Activated T-helper 2 cell treated with anti-CD3 and anti-CD28 coated beads, Interferon-gamma antibody, Interleukin-2, Interleukin-4, amounts not matched to agents 10 μg/mL and 5 μg/mL and 100 μg/mL, durations not matched to agents 14 hours and 24 hours and 36 hours (primary cell): ENCODE results near the gene SLC34A3. TPM values are rescaled to one million over a fixed set of nuclear protein-coding genes. Genes with fewer than 3 reads are reported as not detected.

Experiments
- DNase-seq: peaks from one replicate; pipeline ENCODE4 v3.0.0; 2021; ENCODE audit warnings: low spot score
- H3K27ac Mint-ChIP-seq: one replicate; pipeline ENCODE4 v1.8.0; 2021; ENCODE audit warnings: mixed read lengths
- H3K27me3 Mint-ChIP-seq: one replicate; pipeline ENCODE4 v1.8.0; 2021; ENCODE audit warnings: low read depth, mixed read lengths
- H3K36me3 Mint-ChIP-seq: one replicate; pipeline ENCODE4 v1.8.0; 2021; ENCODE audit warnings: low read depth, mixed read lengths
- H3K4me1 Mint-ChIP-seq: one replicate; pipeline ENCODE4 v1.8.0; 2021; ENCODE audit warnings: low read depth, mixed read lengths
- H3K4me3 Mint-ChIP-seq: one replicate; pipeline ENCODE4 v1.8.0; 2021; ENCODE audit warnings: low read depth, mild to moderate bottlenecking, moderate library complexity, mixed read lengths
- H3K9me3 Mint-ChIP-seq: one replicate; pipeline ENCODE4 v1.8.0; 2021; ENCODE audit warnings: mixed read lengths
- intact Hi-C: fragments of 100-400 bp; cut with micrococcal nuclease; formaldehyde crosslinking; loops from one replicate; pipeline ENCODE4 v1.15.1; 2023
- total RNA-seq: library from RNA; stranded (reverse); gene quantifications from 2 replicates; pipeline ENCODE4 v1.2.3, GENCODE V29; 2022

The SLC34A3 gene
- total RNA-seq, 1 donor from 2014 or later: not detected

DNA sequence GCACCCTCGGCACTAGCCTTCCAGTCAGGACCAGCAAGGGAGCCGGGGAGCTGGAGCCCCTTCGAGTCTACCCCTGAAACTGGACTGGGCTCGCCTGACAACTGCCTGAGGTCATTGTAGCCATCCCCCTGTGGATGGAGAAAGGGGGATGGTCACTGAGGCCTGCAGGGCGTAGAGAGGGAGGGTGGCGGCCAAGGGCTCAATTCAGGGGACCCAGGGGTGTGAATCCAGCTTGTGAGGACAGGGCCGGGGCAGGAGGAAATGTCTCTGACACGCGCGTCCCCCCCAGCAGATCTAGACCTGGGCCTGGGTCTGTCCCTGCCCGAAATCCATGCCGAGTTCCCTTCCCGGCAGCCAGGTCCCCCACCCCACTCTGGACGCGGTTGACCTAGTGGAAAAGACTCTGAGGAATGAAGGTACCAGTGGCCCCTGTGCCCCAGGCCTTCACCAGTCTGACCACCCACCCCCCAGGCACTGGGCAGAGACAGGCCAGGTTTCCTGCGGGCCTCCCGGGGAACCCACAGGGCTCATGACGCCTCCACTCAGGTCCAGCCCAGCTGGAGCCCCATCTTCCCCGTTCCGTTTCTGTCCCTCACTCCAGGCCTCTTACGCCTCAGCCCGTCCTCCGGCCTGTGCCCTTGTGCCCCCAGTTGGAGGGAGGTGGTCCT lies 805 bp downstream of the SLC34A3 start:
- H3K27ac Mint-ChIP-seq: no peak overlapping the region
- H3K36me3 Mint-ChIP-seq: no peaks in the 10 kb centered on the region
- intact Hi-C loops: no loop called here
- no peak overlapping the region for H3K4me3 Mint-ChIP-seq
- no peak for DNase-seq
- H3K9me3 Mint-ChIP-seq: no peaks in the 10 kb centered on the region
- peaks cover 3% of the 10 kb centered on the region for H3K27me3 Mint-ChIP-seq
- H3K4me1 Mint-ChIP-seq: peaks cover 2% of the 10 kb centered on the region

DNA sequence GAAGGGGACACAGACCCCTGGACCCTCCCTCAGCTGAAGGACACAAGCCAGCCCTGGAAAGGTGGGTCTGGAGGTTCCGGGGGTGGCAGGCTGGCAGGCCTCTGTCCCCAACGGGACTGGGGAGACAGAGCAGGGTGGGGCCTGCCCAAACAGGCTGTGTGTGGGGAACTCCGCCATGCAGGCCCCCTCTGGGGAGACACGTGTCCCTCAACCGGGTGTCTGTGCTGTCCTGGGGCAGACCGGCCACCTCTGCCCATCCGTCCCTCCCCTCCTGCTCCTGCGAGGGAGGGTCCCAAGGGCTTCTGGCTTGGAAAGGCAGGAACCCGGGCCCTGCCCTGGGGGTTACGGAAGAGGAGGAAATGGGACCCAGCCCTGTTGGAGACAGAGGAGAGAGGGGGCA lies 1.4 kb downstream of the SLC34A3 start:
- peaks cover 3% of the 10 kb centered on the region for H3K27me3 Mint-ChIP-seq
- no peaks in the 10 kb centered on the region for H3K36me3 Mint-ChIP-seq
- DNase-seq: no peak
- intact Hi-C loops: no loop called here
- no peaks in the 10 kb centered on the region for H3K9me3 Mint-ChIP-seq
- H3K27ac Mint-ChIP-seq: no peak overlapping the region
- no peak overlapping the region for H3K4me3 Mint-ChIP-seq
- H3K4me1 Mint-ChIP-seq: peaks cover 2% of the 10 kb centered on the region

DNA sequence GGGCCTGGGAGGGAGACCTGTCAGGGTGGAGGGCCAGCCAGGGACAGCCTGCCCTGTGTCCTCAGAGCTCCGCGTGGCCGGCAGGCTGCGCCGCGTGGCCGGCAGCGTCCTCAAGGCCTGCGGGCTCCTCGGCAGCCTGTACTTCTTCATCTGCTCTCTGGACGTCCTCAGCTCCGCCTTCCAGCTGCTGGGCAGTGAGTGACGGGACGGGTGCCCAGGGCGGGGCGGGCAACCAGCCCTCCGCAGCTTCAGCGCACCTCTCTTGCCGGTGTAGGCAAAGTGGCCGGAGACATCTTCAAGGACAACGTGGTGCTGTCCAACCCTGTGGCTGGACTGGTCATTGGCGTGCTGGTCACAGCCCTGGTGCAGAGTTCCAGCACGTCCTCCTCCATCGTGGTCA lies 1.8 kb downstream of the SLC34A3 start:
- intact Hi-C loops: no loop called here

DNA sequence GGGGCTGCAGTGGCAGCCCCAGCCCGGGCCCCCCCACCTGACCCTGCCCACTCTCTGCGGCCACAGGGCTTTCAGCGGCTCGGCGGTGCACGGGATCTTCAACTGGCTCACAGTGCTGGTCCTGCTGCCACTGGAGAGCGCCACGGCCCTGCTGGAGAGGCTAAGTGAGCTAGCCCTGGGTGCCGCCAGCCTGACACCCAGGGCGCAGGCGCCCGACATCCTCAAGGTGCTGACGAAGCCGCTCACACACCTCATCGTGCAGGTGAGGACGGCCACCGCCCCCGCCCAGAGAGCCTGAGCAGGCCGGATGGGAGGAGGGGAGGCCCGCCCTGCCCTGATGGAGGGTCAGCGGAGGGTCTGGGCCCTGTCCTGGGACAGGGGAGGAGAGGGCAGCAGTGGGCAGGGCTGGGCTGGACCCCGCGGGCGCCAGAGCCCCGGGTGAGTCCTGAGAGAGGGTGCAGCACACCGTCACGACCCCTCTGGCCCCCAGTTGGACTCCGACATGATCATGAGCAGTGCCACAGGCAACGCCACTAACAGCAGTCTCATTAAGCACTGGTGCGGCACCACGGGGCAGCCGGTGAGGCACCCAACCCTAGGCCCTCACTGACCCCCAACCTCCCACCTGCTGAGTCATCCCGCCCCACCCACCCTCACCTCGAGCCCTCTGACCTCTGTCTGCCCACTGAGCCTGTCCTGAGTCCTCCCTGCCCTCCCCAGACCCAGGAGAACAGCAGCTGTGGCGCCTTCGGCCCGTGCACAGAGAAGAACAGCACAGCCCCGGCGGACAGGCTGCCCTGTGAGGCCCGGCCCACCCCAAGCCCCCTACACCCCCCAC lies 2.7 kb downstream of the SLC34A3 start:
- Mint-ChIP-seq H3K27me3 (peaks cover 3% of the 10 kb centered on the region), H3K27ac (no peak overlapping the region), H3K4me1 (no peaks in the 10 kb centered on the region), H3K9me3 (no peaks in the 10 kb centered on the region), H3K36me3 (no peaks in the 10 kb centered on the region), H3K4me3 (no peak overlapping the region)
- intact Hi-C loops: no loop called here
- no peak for DNase-seq

More for the DNA sequence above, 1.8 kb downstream of the SLC34A3 start:
- Mint-ChIP-seq H3K27me3 (peaks cover 3% of the 10 kb centered on the region), H3K36me3 (no peaks in the 10 kb centered on the region), H3K4me3 (no peak overlapping the region), H3K27ac (no peak overlapping the region), H3K4me1 (peaks cover 2% of the 10 kb centered on the region), H3K9me3 (no peaks in the 10 kb centered on the region)
- DNase-seq: no peak

DNA sequence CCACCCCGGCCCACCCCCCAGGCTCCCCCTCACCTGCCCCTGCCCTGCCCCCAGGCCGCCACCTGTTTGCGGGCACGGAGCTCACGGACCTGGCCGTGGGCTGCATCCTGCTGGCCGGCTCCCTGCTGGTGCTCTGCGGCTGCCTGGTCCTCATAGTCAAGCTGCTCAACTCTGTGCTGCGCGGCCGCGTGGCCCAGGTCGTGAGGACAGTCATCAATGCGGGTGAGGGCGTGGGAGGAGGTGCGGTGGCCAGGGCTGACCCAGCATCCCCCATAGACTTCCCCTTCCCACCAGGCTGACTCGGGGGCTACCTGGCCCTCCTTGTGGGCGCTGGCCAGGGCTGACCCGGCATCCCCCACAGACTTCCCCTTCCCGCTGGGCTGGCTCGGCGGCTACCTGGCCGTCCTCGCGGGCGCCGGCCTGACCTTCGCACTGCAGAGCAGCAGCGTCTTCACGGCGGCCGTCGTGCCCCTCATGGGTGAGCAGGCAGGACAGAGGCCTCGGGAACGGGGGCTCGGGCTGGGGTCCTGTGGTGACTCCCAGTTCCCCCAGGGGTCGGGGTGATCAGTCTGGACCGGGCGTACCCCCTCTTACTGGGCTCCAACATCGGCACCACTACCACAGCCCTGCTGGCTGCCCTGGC lies 3.5 kb downstream of the SLC34A3 start:
- intact Hi-C loops: no loop called here
- Mint-ChIP-seq H3K27me3 (peaks cover 3% of the 10 kb centered on the region), H3K9me3 (no peaks in the 10 kb centered on the region), H3K27ac (no peak overlapping the region), H3K36me3 (no peaks in the 10 kb centered on the region), H3K4me3 (no peak overlapping the region), H3K4me1 (peaks cover 4% of the 10 kb centered on the region)
- DNase-seq: no peak

DNA sequence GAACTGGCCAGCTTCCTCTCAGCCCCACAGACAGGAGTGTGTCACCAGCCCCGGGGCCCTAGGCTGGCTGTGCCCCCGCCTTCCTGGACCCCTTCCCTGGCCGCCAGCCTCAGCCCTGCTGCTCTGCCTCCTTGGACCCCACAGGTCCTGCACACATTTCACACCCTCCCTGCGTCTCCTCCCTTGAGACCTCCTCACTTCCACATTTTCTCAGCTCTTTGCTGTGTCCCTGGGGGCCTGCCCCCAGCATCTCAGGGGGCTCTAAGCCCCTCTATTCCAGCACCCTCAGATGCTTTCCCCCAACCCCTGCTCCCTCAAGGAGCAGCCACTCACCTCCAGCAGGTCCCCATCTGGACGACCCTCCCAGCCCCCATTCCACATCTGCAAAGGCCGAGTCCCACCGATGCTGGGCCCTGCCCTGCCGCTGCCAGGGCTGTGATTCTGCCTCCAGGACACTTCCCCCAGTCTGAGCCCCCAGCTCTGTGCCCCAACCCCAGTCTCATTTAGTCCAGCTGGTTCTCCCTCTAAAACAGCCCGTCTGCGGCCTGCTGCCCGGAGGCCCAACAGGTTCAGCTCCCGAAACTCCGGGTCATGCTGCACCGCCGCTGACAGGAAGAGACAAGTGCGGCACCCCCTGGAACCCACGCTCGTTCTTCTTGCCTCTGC lies 4.2 kb downstream of the SLC34A3 start:
- intact Hi-C loops: loop anchor here (5.0 kb wide), 3 partner anchors 48 to 188 kb away; partner anchors contain the start of genes ANAPC2, MAN1B1, NPDC1 and SSNA1
- H3K27ac Mint-ChIP-seq: no peak overlapping the region
- peaks cover 3% of the 10 kb centered on the region for H3K27me3 Mint-ChIP-seq
- H3K4me3 Mint-ChIP-seq: no peak overlapping the region
- H3K36me3 Mint-ChIP-seq: no peaks in the 10 kb centered on the region
- no peak for DNase-seq
- H3K4me1 Mint-ChIP-seq: peaks cover 4% of the 10 kb centered on the region
- no peaks in the 10 kb centered on the region for H3K9me3 Mint-ChIP-seq

DNA sequence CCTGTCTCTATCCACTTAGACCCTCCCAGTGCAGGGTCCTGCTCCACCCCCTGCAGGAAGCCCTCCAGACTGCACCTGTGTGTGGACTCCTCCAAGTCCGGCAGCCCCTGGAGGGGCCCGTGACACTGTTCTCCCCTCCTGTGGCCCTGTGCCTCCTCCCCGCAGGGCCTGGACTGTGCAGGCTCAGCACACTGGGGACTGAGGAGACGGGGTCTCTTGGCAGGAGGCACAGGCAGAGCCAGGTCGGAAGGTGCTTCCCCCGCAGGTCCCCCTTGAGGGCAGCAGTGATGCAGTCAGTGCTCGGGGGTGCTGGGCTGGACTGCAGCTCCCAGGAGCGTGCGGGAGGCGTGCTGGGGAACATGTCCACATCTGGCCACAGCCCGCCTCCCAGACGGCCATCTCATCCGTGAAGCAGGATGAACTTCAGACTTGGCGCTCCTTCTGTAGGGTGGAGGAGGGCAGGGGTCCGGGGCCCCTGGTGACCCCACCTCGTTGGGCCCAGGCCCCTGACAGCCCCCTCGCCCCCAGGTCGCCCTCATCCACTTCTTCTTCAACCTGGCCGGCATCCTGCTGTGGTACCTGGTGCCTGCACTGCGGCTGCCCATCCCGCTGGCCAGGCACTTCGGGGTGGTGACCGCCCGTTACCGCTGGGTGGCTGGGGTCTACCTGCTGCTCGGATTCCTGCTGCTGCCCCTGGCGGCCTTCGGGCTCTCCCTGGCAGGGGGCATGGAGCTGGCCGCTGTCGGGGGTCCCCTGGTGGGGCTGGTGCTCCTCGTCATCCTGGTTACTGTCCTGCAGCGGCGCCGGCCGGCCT lies 4.9 kb downstream of the SLC34A3 start:
- Mint-ChIP-seq H3K4me1 (peaks cover 4% of the 10 kb centered on the region), H3K9me3 (no peaks in the 10 kb centered on the region), H3K4me3 (no peak overlapping the region), H3K36me3 (no peaks in the 10 kb centered on the region), H3K27ac (no peak overlapping the region), H3K27me3 (peaks cover 3% of the 10 kb centered on the region)
- DNase-seq: no peak
- intact Hi-C loops: loop anchor here (5.0 kb wide), 3 partner anchors 48 to 188 kb away; partner anchors contain the start of genes ANAPC2, MAN1B1, NPDC1 and SSNA1

DNA sequence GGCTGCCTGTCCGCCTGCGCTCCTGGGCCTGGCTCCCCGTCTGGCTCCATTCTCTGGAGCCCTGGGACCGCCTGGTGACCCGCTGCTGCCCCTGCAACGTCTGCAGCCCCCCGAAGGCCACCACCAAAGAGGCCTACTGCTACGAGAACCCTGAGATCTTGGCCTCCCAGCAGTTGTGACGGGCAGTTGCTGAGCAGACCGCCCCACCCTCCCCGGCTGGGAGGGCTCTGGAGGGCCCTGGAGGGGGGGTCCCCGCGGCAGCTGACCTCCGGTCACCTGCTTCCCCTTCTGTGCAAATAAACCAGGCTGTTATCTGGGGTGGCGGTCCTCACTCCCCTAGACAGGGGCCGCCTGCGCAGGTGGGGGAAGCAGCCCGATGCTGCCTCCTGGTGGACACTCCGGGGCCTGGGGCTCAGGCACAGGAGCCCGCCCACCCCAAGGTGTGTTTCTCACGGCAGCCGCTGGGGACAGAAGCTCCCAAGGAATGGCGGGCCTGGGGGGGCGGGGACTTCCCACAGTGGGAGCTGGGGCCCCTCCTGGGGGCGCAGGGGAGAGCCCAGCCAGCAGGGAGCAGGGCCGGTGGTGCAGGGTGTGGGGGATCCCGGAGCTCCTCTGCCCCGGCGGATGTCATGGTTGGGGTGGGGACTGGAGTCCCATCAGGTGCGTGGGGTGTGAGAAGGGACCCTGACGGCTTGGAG lies 5.7 kb downstream of the SLC34A3 start:
- H3K9me3 Mint-ChIP-seq: no peaks in the 10 kb centered on the region
- DNase-seq: peak; percentile 83
- no peak overlapping the region for H3K4me3 Mint-ChIP-seq
- intact Hi-C loops: loop anchor here (5.0 kb wide), 3 partner anchors 49 to 189 kb away; partner anchors contain the start of genes ANAPC2, MAN1B1, NPDC1 and SSNA1
- peaks cover 5% of the 10 kb centered on the region for H3K36me3 Mint-ChIP-seq
- no peak overlapping the region for H3K27ac Mint-ChIP-seq
- peaks cover 4% of the 10 kb centered on the region for H3K4me1 Mint-ChIP-seq
- peaks cover 3% of the 10 kb centered on the region for H3K27me3 Mint-ChIP-seq

DNA sequence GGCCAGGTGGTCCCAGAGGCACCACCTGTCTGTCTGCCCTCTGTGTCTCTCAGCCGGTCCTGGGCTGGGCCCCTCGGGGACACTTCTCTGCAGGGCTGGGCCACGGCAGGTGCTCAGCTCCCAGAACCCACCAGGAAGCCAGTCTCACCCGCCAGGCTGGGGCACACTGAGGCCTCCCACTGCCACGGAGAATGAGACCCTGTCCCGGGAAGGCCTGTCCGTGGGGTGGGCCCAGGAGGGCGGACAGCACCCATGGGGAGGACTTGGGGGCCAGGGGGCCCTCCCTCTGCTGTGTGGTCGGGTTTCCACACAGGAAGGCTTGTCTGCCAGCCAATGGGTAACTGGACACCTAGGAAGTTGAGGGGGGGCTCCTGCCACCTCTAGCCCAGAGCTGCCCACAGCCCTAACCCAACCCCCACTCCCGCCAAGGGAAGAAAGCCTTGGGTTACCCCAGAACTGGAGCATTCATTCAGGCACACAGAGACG lies 6.3 kb downstream of the SLC34A3 start:
- no peak overlapping the region for H3K27ac Mint-ChIP-seq
- peaks cover 3% of the 10 kb centered on the region for H3K27me3 Mint-ChIP-seq
- no peak overlapping the region for H3K4me3 Mint-ChIP-seq
- H3K4me1 Mint-ChIP-seq: peaks cover 4% of the 10 kb centered on the region
- intact Hi-C loops: loop anchor here (5.0 kb wide), 3 partner anchors 50 to 190 kb away; partner anchors contain the start of genes ANAPC2, MAN1B1, NPDC1 and SSNA1
- no peaks in the 10 kb centered on the region for H3K9me3 Mint-ChIP-seq
- no peak for DNase-seq
- H3K36me3 Mint-ChIP-seq: peaks cover 6% of the 10 kb centered on the region

DNA sequence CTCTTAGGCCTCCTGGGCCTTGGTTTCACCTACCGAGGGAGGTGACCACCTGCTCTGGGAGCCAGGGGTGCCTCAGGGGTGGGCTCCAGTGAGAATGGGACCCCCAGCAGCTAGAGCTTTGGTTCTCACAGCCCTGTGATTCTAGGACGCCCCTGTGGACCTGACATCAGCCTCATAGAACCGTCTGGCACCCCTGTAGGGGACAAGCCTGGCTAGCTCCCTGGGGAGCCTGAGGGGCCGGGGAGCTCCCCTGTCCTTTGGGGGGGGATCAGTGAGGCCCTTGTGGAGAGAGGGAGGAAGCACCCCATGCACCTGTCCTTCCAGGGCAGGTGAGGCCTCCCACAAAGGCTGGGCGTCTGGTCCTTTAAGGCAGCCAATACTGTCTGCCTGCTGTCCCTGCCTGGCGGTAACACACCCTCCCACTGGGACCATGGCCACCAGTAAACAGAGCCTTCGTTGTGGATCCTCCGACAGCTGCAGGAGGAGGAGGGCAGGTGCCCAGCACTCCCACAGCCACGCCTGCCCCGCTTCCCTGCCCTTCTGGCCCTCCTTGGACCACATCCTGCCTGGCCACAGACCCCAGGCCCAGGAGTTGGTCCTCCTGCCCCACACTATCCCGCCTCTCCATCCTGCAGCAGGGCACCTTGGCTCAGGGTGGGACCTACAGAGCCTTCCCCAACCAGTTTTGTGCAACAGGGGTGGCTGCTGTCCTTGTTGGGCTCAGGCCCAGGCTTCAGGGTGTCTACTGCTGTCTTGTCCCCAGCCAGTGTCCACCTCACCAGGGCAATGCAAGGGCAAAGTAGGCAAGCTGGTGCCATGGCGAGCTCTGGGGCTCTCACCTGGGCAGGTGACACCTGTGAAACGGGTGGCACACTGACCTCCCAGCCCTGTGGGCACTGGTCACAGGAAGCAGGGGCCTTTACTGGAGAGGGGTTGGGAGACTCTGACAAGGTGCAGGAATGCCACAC lies 7.3 kb downstream of the SLC34A3 start:
- no peak overlapping the region for H3K27ac Mint-ChIP-seq
- no peaks in the 10 kb centered on the region for H3K9me3 Mint-ChIP-seq
- intact Hi-C loops: loop anchor here (5.0 kb wide), 3 partner anchors 51 to 191 kb away; partner anchors contain the start of genes ANAPC2, MAN1B1, NPDC1 and SSNA1
- H3K4me1 Mint-ChIP-seq: peaks cover 12% of the 10 kb centered on the region
- H3K27me3 Mint-ChIP-seq: peaks cover 3% of the 10 kb centered on the region
- H3K36me3 Mint-ChIP-seq: peaks cover 17% of the 10 kb centered on the region
- DNase-seq: no peak
- H3K4me3 Mint-ChIP-seq: no peak overlapping the region
